ENCODE data around the gene RUNDC3A.

Gene RUNDC3A

GRCh38 chr17:44308320-44308818 is at the start of gene RUNDC3A:
TSS of gene RUNDC3A (plus strand) at chr17:44308601. CDS start at chr17:44308833, 232 bp downstream.
- peak; percentile 93 for DNase-seq (ENCODE audit: low spot score)

- no peak for DNase-seq (ENCODE audit: low spot score)
Measured at GRCh38 chr17:44258811-44259351, 49.5 kb upstream of the RUNDC3A start.

GRCh38 chr17:44260296-44260695 is 48.1 kb upstream of the RUNDC3A start:
- DNase-seq (ENCODE audit: low spot score): no peak

GRCh38 chr17:44262654-44263225 is 45.7 kb upstream of the RUNDC3A start:
- DNase-seq (ENCODE audit: low spot score): no peak

- DNase-seq (ENCODE audit: low spot score): no peak
Measured at GRCh38 chr17:44263345-44263902, 45.0 kb upstream of the RUNDC3A start.

GRCh38 chr17:44266402-44267164 is 41.8 kb upstream of the RUNDC3A start:
- DNase-seq (ENCODE audit: low spot score): no peak

- DNase-seq (ENCODE audit: low spot score): no peak
Measured at GRCh38 chr17:44267165-44267455, 41.3 kb upstream of the RUNDC3A start.

GRCh38 chr17:44267818-44268490 is 40.4 kb upstream of the RUNDC3A start, which contains the start of gene SLC4A1:
TSS of gene SLC4A1 (minus strand) at chr17:44268135. CDS start at chr17:44262866, 5,269 bp downstream.
- DNase-seq (ENCODE audit: low spot score): no peak

GRCh38 chr17:44268709-44269534 is 39.5 kb upstream of the RUNDC3A start:
- no peak for DNase-seq (ENCODE audit: low spot score)

GRCh38 chr17:44269535-44270240 is 38.7 kb upstream of the RUNDC3A start:
- no peak for DNase-seq (ENCODE audit: low spot score)

- DNase-seq (ENCODE audit: low spot score): no peak
Measured at GRCh38 chr17:44272321-44272951, 36.0 kb upstream of the RUNDC3A start.

GRCh38 chr17:44272954-44273353 is 35.4 kb upstream of the RUNDC3A start:
- no peak for DNase-seq (ENCODE audit: low spot score)

GRCh38 chr17:44273607-44274006 is 34.8 kb upstream of the RUNDC3A start:
- DNase-seq (ENCODE audit: low spot score): no peak

GRCh38 chr17:44277976-44278375 is 30.4 kb upstream of the RUNDC3A start:
- DNase-seq (ENCODE audit: low spot score): no peak

- DNase-seq (ENCODE audit: low spot score): no peak
Measured at GRCh38 chr17:44279346-44279665, 29.1 kb upstream of the RUNDC3A start.

GRCh38 chr17:44279666-44280391 is 28.6 kb upstream of the RUNDC3A start:
- DNase-seq (ENCODE audit: low spot score): peak; percentile 84

GRCh38 chr17:44280392-44280937 is 27.9 kb upstream of the RUNDC3A start:
- no peak for DNase-seq (ENCODE audit: low spot score)

GRCh38 chr17:44281570-44281969 is 26.8 kb upstream of the RUNDC3A start:
- no peak for DNase-seq (ENCODE audit: low spot score)

GRCh38 chr17:44282264-44282663 is 26.1 kb upstream of the RUNDC3A start:
- DNase-seq (ENCODE audit: low spot score): no peak
